Measurements from ENCODE around the gene SLC22A25.
"Not testable (repeated sequence)": the region's sequence is repeated elsewhere in the genome, so short reads cannot be mapped to it uniquely, and the experiment has no call there.

SLC22A25 gene

GRCh38 chr11:63243533-63243932 is at the start of gene SLC22A25:
Gene SLC22A25 (minus strand): TSS chr11:63243599. CDS start chr11:63229652, 13,947 bp downstream.
- no peak for DNase-seq (ENCODE audit: low read depth, low spot score)

GRCh38 chr11:63290285-63290684 is 46.9 kb upstream of the SLC22A25 start:
- DNase-seq (ENCODE audit: low read depth, low spot score): no peak

GRCh38 chr11:63289658-63290057 is 46.3 kb upstream of the SLC22A25 start:
- no peak for DNase-seq (ENCODE audit: low read depth, low spot score)

GRCh38 chr11:63282579-63282978 is 39.2 kb upstream of the SLC22A25 start:
- DNase-seq (ENCODE audit: low read depth, low spot score): no peak

- DNase-seq (ENCODE audit: low read depth, low spot score): no peak
Measured at GRCh38 chr11:63280920-63281319, 37.5 kb upstream of the SLC22A25 start.

GRCh38 chr11:63277345-63277943 is 34.0 kb upstream of the SLC22A25 start:
- DNase-seq (ENCODE audit: low read depth, low spot score): peak; percentile 37

- DNase-seq (ENCODE audit: low read depth, low spot score): no peak
Measured at GRCh38 chr11:63274776-63275175, 31.4 kb upstream of the SLC22A25 start.

- no peak for DNase-seq (ENCODE audit: low read depth, low spot score)
Measured at GRCh38 chr11:63273685-63274084, 30.3 kb upstream of the SLC22A25 start.

- no peak for DNase-seq (ENCODE audit: low read depth, low spot score)
Measured at GRCh38 chr11:63262547-63262946, 19.1 kb upstream of the SLC22A25 start.

GRCh38 chr11:63251312-63251711 is 7.9 kb upstream of the SLC22A25 start:
- DNase-seq (ENCODE audit: low read depth, low spot score): no peak

- DNase-seq (ENCODE audit: low read depth, low spot score): no peak
Measured at GRCh38 chr11:63250162-63251050, 7.0 kb upstream of the SLC22A25 start.

GRCh38 chr11:63248966-63249365 is 5.6 kb upstream of the SLC22A25 start:
- no peak for DNase-seq (ENCODE audit: low read depth, low spot score)

- not testable (repeated sequence) for DNase-seq (ENCODE audit: low read depth, low spot score)
Measured at GRCh38 chr11:63247237-63248002, 4.0 kb upstream of the SLC22A25 start.

- no peak for DNase-seq (ENCODE audit: low read depth, low spot score)
Measured at GRCh38 chr11:63246045-63246444, 2.6 kb upstream of the SLC22A25 start.

- DNase-seq (ENCODE audit: low read depth, low spot score): no peak
Measured at GRCh38 chr11:63244862-63245261, 1.5 kb upstream of the SLC22A25 start.

- DNase-seq (ENCODE audit: low read depth, low spot score): no peak
Measured at GRCh38 chr11:63242089-63242781, 1.2 kb downstream of the SLC22A25 start.

- no peak for DNase-seq (ENCODE audit: low read depth, low spot score)
Measured at GRCh38 chr11:63240791-63241379, 2.5 kb downstream of the SLC22A25 start.

- no peak for DNase-seq (ENCODE audit: low read depth, low spot score)
Measured at GRCh38 chr11:63240098-63240497, 3.3 kb downstream of the SLC22A25 start.

- no peak for DNase-seq (ENCODE audit: low read depth, low spot score)
Measured at GRCh38 chr11:63239254-63239653, 4.1 kb downstream of the SLC22A25 start.

GRCh38 chr11:63237413-63237812 is 6.0 kb downstream of the SLC22A25 start:
- no peak for DNase-seq (ENCODE audit: low read depth, low spot score)

Data from ELF-1 (cell line).